ENCODE data around the gene CEBPZOS.

DNA sequence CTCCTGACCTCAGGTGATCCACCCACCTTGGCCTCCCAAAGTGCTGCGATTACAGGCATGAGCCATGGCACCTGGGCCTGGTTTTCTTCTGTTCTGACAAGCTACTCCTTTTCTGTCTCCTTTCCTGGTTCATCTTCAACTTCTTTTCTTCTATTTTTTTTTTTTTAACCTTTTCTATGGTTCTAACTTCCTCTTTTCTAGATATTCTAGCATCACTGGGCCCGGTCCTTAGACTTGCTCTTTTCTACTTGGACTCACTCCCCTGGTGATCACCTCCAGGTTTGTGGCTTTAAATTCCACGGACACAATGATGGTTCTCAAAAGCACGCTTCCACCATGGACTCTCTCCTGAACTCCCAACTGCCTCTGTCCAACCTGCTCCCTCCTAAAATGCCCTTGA, 41.5 kb upstream of the CEBPZOS start:
- TF ChIP-seq CSDC2 (CRISPR knock-in tag; IDR thresholded peaks at IDR 0.05) (no peak), GLIS3 (CRISPR knock-in tag; IDR thresholded peaks at IDR 0.05) (no peak)

Measured in SK-N-SH treated with all-trans-retinoic acid at 6 μM for 48 hours (cell line).